NT2/D1 (cell line): Measurements from ENCODE around the gene GOLT1B.

Experiments used
- SUZ12 ChIP-seq: IDR thresholded peaks from 2 replicates; pipeline ENCODE4 v1.6.1; 2011; ENCODE audit not compliant: insufficient read length, insufficient read depth; ENCODE audit errors: extremely low read depth
- YY1 ChIP-seq: IDR thresholded peaks from 2 replicates; pipeline ENCODE4 v1.6.1; 2011; ENCODE audit not compliant: insufficient read length, insufficient read depth
- ZNF274 ChIP-seq: IDR thresholded peaks from 2 replicates; pipeline ENCODE4 v1.6.1; 2011; ENCODE audit warnings: mild to moderate bottlenecking, low read depth, low read length

DNA sequence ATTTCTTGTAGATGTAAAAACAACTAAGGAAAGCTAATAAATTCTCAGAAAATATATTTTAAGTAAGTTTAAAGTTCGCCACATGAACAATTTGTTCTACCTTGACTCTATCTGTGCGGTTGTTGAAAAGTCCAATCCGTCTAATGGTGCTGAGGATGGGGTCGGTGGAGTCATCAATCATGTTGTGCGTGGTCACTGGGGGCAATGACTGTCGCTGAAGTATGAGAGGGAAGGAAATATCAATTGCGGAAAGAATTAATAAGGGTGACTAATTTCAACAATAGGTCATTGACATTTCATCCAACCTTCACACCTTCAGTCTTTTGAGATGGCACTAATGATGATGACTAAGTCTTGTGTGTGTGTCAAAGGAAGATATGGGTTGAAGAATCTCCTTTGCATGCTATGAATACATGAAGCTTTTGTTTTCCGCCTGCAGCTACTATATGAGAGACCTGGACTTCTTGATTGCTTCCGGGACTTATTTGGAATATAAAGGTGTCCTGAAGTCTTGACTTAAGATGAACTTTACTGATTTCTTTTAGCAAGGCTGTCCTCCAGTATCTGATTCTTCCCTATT is 56.6 kb downstream of the GOLT1B start:
- TF ChIP-seq SUZ12 (no peak), ZNF274 (no peak), YY1 (no peak)
